ENCODE results near the gene RTN4R.

Gene RTN4R

DNA sequence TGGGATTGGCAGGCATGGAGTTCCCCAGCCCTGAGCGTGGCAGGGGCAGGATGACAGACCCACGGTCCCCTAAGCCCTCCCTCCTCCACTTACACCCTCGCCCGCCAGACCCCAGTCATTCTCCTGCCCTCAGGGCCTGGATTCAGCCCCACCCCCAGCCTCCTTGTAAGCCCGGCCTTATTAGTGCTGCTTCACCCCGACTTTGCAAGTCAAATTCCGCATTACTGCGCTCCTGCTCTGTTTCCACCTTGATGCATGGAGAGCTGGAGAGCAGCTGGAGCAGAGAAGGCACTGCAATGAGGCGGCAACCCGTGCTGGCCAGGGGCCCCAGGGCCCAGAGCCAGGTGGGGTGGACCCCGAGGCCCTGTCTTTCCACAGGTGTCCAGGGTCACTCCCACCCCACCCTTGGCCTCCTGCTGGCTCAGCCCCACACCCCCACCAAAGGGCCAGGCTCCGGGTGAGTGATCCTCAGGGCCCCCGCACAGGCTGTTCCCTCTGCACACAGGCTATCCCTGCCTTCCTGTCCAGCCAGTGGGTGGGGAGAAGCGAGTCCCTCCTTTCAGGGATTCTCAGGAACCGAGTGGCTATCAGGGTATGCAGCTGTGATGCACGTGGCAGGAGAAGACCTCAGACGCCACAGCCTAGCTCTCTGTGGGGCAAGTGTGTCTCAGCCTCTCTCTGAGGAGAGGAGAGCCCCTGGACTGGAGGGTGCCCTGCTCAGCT, 36.4 kb downstream of the RTN4R start:
- no peak overlapping the region for H3K4me3 ChIP-seq (ENCODE audit: low read depth, low read length)

DNA sequence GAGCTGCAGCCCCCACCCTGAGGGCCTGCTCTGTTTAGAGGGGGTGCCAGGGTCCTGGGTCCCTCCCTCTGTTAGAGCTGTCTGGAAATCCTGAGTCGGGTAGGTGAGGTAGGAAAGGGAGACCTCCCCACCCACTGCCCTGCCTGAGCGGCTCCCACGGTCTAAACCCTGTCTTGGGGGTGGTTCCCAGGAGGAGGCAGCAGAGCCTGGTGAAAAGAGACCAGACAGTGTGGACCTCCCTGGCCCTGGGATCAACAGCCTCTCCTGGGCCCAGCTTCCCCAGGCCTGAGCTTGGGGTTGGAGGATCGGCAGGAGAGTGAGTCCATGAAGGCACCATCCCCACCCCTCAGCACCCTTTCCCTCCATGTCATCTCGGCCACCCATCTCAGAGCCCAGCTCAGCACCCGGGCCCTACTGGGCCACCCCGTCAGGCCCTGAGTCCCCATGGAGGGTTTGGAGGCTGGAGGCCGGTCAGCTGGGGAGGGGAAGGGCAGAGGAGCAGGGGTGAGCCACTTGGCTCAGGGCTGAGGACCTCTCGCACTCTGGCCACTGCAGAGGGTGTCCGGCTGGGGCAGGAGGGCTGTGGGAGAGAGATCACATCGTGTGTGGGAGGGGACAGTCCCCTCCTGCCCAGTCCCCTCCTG, 37.2 kb downstream of the RTN4R start:
- H3K4me3 ChIP-seq (ENCODE audit: low read depth, low read length) = no peak overlapping the region

DNA sequence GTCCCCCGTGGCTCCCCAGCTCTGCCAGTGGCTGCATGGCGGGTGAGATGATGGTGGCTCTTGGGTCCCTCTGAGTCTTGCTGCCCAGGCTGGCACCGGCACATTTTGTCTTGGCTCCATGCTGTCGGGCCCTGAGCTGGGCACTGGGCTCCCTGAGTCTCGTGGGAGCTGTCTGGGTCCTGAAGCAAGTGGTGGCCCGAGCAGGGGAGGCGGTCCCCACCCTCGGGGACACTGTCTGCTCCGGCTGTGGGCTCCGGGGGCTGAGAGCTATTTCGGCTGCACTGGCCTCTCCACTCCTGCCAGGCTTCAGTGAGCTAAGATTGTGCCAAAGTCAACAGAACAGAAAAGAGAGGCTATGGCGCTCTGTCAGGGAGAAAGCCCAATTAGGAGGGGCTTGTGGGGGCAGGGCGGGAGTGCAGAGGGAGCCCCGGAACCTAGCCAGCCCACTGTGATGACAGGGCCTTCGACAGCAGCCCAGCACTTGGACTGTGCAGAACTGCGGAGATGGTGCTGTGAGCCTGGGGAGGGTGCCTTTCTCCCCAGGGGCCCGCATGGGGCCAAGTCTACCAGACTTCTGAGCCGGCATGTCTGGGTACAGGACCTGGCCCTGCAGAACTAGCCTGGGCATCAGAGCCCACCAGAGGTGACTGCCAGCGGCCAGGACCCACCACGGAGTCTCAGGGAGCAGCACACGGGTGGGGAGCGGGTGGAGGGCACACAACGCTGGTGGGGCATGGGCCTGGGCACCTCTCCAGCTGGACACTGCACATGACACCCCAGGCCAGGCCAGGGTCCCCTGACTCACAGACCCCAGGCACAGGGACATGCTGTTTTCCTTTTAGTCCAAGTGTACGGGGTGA, 38.0 kb downstream of the RTN4R start:
- no peak overlapping the region for H3K4me3 ChIP-seq (ENCODE audit: low read depth, low read length)

DNA sequence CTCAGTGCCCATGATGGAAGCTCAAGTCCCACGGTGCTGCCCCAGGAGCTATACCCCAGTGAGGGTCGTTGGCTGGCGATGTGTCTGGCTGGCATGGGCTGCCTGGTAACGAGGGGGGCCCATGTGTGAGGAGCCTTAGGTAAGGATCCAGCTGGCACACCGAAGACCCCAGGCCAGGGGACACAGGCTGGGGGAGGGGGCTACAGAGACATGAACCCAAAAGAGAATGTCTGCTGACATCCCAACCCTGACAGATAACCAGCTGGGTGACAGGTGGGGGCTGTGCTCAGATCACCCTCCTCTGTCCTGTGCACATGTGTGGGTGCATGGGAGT, 39.2 kb downstream of the RTN4R start:
- no peak overlapping the region for H3K4me3 ChIP-seq (ENCODE audit: low read depth, low read length)

DNA sequence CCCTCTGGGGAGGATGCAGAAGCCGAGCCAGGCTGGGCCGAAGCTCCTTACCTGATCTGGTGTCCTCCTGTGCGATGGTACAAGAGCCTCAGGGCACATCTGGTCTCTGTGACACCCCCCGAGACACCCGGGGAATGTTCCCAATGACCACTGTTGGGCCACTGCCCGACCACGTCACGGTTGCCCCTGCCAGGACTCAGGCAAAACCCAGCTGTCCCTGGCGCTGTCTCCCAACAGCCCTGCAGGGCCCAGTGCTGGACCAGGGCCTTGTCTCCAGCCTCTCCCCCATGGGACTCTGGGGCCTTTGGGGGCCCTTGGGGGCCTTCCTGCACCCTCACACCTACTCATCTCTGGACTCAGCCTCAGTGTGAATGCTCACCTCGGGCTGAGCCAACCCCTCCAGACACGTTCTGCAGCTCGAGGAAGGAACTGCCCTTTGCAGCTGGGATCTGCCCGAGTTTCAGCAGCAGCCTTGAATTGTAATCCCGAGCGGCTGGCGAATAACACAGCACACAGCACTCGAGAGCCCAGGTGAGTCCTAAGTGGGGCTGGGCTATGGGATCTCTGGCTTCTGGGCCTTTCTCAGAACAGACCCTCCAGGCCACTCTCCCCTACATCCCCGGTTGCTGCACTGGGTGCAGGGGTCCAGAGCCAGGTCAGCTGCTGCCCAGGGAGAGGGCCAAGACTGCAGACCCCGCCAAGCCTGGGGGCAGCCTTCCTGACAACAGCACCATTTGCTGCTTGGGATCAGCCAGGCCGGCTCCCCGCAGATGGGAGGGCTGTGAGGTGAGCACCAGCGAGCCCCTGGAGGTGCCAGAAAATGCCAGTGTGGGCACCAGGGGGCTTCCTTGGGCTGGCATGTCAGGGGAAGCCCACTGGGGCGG, 39.8 kb downstream of the RTN4R start:
- no peak overlapping the region for H3K4me3 ChIP-seq (ENCODE audit: low read depth, low read length)

DNA sequence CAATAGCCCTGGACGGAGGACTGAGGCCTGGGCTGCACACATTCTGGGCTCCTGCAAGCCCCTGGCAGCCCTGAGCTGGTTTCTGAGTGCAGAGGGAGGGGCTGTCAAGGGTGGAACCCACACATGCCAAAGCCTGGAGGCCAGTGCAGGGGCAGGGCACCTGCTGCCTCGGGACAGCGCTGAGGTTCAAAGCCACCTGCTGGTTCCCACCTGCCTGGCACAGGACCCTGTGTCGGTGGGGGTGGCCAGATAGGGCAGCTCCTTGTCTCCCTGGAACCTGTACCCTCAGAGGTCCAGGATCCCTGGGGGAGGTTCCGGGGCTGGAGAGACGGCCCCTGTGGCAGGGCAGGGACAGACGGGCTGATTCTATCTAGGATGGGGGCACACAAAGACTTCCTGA, 40.8 kb downstream of the RTN4R start:
- H3K4me3 ChIP-seq (ENCODE audit: low read depth, low read length) = no peak overlapping the region

DNA sequence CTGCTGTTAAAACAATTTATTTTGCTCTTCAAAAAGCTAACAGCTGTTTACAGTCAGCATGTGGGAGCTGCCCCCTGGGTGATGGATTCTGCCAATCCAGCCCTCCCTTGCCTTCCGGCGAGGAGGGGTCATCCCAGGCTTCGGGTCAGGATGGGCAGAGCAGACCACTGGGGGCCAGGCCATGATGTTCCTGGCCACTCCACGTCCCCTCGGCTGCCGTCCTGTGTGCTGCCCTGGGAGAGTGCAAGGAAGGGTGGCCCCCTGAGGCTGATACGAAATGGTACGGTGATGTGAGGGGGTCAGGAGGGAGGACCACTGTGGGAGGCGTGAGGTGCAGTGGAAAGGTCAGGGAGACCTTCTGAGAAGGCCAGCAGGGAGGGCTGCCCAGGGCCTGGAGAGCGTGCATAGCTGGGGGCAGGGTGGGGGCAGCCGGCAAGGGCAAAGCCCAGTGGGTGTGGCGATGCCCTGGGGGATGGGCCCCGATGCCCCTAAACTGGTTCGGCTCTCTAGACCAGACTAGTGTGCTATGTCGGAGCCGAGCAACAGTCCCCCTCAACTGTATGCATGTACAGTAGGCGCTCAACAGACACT, 41.3 kb downstream of the RTN4R start:
- H3K4me3 ChIP-seq (ENCODE audit: low read depth, low read length) = no peak overlapping the region

DNA sequence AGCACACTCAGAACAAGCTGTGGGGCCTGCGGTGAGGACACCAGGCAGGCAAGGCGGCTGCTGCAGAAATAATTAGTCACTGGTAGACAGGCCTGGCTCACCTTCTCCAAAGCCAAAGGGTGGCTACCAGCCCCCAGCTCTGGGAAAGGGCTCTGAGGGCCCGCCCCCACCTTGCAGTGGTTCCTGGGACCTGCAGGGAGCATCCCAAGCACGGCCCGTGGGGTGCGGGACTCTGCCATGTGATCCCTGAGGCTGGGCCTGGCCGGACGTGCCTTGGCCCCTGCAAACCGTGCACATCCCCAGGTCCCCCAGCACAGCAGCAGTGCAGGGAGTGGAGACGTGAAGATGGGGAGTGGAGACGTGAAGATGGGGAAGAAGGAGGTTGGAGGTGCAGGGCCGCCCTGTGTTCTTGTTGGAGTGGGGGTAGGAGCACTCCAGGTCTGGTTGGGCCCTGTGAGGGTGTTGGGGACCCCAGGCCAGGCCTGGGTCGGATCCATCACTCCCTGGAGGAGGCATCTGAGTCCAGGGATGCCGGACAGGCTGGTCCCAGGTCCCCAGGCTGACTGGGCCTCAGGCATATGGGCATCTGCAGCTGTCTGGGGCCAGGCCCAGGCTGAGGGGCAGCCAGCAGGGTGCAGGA, 41.9 kb downstream of the RTN4R start:
- H3K4me3 ChIP-seq (ENCODE audit: low read depth, low read length) = no peak overlapping the region

DNA sequence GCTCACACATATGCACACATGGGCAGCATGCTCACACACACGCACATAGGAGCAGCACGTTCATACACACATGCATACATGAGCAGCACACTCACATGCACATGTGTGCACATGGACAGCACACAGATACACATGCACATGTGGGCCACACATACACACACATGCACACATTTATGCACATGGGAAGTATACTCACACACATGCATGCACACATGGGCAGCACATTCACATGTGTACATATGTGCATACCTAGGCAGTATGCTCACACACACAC, 42.5 kb downstream of the RTN4R start:
- H3K4me3 ChIP-seq (ENCODE audit: low read depth, low read length) = no peak overlapping the region

DNA sequence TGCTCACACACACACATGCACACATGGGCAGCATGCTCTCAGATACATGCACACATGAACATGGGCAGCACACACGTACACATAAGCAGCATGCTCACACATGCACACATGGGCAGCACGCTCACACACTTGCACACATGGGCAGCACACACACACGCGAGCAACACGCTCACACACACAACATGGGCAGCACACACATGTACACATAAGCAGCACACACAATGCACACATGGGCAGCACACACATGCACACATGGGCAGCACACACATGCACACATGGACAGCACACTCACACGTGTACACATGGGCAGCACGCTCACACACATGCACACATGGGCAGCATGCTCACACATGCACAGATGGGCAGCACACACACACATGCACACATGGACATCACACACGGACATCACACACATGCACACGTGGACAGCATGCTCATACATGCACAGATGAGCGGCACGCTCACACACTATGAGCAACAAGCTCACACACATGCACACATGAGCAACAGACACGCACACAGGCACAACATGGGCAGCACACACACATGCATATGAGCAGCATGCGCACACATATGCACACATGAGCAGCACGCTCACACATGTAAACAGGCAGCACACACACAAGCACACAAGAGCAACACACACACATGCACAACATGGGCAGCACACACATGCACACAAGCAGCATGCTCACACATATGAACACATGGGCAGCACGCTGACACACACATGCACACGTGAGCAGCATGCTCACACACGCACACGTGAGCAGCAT, 43.0 kb downstream of the RTN4R start:
- H3K4me3 ChIP-seq (ENCODE audit: low read depth, low read length) = no peak overlapping the region

DNA sequence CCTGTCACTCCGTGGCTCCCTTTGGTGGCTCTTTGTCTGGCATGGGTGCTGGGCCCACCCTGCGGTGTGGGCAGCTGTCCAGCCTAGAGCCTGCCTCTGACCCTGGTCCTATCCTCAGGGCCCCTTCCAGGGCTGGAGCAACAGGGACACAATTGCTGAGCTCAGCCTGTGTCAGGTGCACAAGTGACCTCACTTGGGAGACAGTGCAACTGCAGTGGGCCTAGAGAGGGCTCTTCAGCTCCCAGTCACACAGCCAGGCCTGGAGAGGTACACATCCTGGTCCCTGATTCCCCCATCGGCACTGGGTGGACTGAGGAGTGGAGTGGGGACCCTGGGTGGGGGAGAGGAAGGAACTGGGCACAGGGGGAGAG, 43.9 kb downstream of the RTN4R start:
- H3K4me3 ChIP-seq (ENCODE audit: low read depth, low read length) = no peak overlapping the region

DNA sequence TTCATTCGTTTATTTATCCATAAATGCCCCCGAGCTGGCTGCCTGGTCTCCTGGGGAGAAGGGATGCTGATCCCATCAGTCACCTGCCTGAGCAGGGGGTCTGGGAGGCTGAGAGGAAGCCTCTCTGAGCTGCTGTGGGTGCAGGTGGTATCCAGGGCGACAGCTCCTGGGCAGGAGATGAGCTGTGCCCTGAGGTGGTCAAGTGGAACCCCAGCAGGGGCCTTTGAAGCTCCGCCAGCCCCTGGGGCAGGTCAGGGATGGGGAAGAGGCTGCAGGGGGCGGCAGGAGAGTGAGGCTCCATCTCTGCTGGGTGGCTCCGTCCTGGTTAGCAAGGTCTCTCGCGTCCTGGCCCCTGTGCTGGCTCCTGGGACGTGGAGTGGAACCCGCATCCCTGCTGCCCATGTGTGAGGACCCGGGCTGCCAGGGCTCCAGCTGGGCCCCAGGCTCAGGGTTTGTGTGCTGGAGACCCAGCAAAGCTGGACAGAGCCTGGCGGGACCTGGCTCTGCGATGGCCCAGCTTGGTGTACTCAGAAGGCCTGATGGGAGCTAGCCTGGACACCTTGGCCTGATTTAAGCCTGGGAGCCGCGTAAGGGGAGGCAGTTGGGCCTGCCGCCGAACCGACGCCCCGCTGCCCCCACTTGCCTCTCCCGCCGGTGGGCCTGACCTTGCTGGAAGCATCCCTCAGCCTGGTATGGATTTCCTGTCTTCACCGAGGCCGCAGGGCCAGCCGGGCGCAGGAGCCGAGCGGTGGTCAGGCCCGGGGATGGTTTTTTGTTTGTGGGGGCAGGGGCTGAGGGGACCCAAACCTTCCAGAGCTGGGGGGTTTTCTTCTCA, 44.5 kb downstream of the RTN4R start:
- H3K4me3 ChIP-seq (ENCODE audit: low read depth, low read length) = no peak overlapping the region

DNA sequence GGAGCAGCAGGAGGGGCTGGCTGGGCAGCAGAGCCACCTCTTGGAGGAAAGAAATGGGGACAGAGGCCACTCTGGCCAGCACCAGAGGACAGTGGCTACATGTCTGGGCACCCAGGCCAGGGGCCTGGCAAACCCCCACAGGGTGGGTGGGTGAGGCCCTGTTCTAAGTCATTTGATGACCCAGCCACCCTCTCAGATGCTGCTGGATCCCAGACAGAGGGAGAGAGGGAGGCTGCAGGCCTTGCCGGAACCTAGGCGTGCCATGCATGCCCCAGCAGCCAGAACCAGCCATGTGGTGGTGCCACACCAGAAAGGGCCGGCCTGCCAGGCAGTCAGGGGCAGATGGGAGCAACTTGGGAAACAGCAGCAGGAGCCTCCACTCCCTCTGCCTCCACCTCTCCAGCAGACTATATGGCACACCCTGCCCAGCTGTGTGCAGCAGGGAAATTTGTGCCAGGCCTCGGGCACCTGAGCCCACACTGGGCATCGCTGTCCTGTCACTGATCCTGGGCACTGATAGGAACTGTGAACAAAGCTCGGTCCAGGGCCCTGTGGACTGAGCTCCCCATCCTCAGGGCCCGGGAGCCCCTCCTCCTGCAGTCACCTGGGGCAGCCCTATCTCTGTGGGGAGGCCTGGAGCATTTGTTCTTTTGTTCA, 45.2 kb downstream of the RTN4R start:
- H3K4me3 ChIP-seq (ENCODE audit: low read depth, low read length) = no peak overlapping the region

DNA sequence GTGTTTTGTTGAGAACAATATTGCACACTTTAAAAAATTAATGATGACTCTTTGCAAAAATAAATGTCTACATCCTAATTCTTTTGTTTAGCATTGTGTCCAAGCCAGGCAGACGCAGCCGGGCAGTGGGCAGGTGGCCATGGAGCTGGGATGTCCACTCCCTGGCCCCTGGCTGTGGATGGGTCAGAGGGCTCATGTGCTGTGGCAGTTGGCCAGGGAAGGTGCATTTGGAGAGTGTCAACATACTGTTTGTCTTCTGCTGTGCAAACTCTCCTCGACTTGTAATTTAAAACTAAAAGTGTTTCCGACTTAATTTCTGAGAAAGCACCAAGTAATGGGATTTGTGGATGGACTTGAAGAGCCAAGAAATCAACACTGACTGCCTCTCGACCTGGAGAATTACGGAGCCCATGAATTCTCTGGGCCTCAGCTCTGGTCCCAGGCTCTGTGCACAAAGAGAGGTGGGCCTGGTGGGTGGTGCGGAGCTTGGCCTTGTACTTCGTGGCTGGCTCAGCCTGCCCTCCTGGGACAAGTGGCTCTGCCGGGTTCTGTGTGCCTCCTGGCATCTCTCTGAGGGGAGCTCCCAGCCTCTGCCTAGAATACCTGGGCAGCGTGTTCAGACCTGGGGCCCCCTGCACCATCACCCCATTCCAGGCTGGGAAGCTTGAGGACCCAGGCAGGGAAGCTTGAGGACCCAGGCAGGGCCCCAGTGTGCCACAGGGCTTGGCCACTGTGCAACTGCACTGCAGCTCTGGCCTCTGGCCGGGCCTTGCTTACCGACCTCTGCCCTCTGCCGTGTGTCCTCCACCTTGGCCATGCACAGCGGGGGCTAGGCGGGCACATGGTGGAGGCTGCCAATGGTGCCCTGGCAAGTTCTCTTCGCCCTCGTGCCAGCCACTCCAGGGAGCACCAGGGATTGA, 46.4 kb downstream of the RTN4R start:
- no peak overlapping the region for H3K4me3 ChIP-seq (ENCODE audit: low read depth, low read length)

DNA sequence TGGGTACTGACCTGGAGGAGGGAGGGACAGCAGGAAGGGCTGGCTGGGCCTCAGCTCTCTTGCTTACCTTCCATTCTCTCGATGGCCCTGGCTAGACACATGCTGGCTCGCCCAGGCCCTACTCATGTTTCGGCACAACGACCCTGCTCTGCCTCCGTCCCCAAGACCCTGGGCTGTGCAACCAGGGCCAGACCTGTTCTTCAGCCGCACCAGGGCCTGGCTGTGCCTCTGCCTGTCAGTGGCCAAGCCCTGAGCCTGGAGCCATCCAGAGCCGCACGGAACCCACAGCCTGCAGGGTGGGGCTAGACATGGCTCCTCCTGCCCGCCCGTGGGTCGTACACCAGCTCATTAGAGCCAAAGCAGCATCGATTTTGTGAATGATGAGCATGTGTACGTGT, 47.5 kb downstream of the RTN4R start:
- H3K4me3 ChIP-seq (ENCODE audit: low read depth, low read length) = no peak overlapping the region

DNA sequence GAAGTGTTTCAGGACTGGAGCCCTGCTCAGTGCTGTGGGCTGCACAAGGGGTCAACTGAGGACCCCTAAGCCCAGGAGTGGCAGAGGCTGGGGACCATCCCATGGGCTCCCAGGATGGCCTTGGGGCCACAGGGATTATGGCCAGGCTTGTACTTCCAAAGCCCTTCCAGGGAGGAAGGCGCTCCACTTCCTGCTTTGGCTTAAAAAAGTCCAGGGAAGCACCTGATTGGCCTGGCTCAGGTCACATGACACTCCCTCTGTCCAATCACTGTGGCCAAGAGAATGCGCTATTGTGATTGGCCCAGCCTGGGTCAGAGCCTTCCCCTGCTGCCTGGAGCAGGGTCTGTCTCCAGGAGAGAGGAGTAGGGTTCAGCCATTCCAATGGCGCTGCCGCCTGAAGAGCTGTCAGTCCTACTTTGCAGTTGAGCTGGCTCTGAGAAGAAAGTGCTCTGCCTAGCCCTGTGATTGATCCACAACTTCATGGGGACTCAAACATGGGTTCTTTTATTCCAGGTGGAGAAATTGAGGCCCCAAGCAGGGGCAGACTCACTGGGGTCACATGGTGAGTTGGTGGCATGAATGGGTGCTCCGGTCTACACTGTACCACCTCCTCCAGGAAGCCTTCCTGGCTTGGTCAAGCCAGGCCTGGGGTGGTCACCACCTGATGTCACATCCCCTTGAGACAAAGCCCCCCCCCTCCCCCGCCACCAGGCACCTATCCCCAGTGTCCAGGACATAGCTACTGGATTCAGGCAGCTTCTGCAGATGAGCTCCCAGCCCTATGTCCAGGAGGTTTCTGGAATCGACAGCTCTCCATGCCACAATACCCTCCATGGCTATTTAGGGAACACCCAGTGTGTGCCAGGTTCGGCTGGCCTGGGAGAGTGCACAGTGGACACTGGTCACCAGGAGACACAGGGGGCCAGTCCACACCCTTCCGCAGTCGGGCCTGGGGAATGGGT, 48.2 kb downstream of the RTN4R start:
- no peak overlapping the region for H3K4me3 ChIP-seq (ENCODE audit: low read depth, low read length)
